Stimulated activated CD8-positive, alpha-beta memory T cell treated with anti-CD3 and anti-CD28 coated beads, Interleukin-15, amount 100 ng/mL, for 48 hours (primary cell): Measurements from ENCODE around the gene TAS1R2.

ENCODE experiments used
- DNase-seq, 2 donors: peaks; one replicate each; pipeline ENCODE4 v3.0.0-alpha.2; 2020; ENCODE audit warnings: low read depth in 2 of 2

TAS1R2 gene

DNA sequence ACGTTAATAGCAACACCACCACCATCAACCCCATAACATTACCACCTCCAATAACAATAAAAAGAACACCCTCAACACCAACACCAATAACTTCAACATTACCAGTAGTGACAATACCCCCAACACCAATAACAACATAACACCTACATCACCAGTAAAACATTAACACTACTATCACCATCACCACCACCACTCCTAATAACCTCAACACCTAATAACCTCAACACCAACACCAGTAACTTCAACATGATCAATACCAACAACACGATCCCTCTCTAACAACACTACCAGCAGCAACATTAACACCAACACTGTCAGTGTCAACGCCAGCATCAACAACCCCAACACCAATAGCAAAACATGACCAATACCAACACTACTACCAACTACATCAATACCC lies 57.2 kb downstream of the TAS1R2 start:
- DNase-seq = no peak

DNA sequence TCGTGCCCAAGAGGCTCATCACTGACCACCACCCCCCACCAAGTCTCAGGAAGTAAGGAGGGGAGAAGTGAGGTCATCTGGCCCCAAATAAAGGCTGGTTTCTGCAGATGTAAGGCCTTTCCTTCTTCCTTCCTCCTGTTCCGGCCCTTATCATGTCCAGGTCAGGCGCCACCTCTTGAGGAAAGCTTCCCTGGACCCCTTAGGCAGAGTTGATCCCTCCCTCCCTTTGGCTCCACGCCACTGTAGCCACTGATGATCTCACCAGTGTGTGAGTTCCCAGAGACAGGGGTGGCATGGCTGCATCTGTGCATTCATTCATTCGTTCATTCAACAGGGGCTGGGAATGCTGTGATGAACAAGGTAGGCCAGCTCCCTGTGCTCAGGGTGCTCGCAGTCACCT lies 59.2 kb downstream of the TAS1R2 start:
- DNase-seq = no peak

DNA sequence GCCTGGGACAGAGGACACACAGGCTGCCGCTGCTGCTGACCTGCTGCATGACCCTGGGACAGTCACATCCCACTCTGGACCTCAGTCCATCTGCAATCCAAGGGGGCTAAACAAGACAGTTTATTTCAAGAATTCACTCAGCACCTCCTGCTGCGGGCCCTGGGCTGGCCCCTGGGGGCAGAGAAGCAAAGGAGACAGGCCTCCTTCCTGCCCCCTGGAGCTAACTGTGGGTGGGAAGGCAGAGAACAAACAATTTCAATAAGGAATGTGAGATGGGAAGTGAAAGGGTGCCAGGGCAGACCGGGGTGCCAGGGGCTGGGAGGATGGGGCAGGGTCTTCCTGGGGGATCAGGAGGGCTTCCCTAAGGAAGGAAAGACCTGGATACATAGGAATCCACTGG lies 60.0 kb downstream of the TAS1R2 start:
- no peak for DNase-seq

DNA sequence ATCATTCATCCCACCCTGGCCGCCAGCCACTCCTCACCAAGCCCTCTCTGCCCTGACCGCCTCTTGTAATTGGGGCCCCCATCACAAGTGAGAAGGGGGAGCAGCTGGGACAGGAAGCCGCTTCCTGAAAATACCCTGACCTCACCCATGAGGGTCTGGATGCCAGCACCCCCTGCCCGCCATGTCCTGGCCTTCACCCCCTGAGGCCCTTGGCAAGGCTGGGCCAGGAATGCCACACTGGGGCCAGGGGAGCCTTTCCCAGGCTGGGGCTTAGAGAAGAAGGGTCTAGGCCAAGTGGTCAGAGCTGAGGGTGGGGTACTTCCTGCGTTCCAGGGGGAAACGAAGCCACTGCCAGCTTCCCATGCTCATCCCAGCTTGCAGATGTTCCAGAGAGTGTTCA lies 60.5 kb downstream of the TAS1R2 start:
- no peak for DNase-seq

DNA sequence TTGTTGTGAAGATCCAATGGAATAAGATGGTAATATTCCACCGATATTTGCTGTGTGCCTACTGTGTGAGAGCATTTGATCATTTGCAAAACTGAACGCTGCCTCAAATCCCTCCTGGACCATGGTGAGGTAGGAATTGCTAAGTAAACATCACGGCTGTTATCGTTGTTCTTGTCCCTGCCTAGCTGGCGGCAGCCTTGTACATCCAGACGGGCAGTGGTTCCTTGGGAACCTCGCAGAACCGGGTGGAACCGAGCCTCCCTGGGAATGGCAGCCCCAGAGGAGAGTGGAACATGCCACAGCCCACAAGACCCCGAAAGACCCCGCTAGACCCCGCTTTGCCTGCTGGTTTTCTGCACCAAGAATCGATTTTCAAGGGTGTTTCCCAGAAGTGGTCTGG lies 60.9 kb downstream of the TAS1R2 start:
- DNase-seq = no peak

DNA sequence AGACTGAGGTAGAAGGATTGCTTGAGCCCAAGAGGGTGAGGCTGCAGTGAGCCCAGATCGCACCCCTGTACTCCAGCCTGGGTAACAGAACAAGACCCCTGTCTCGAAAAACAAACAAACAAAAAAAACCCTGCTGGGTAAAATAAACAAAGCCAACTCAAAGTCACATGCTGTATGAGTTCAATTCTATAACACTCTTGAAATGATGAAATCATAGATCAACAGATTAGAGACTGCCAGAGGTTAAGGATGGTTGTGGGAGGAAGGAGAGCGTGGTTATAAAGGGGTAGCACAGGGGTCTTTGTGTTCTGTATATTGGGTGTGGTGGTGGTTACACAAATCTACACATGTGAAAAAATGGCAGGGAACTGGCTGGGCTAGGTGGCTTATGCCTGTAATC lies 62.5 kb downstream of the TAS1R2 start:
- DNase-seq = no peak

DNA sequence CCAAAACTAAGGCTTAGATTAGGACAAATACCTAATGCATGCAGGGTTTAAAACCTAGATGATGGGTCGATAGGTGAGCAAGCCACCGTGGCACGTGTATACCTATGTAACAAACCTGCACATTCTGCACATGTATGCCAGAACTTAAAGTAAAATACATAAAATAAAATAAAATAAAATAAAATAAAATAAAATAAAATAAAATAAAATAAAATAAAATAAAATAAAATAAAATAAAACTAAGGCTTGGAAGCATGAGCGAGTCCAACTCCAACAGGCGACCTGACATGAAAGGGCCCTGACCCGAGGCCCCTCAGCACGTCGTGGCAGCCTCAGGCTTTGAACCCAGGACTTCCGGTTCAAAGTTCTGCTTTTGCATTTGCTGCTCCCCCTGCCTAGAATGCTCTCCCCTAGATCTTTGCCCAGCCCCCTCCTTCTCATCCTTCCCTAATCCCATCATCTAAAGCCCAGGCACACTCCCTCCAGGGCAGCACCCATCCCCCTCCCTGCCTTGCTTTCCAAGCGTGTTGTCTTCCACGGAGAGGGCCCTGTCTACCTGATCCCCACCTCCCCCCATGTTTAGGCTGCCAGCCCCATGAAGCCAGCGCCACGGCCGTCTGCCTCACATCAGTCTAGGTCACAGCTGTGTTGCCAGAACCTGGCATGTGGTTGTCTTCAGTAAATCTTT lies 64.3 kb downstream of the TAS1R2 start:
- no peak for DNase-seq

DNA sequence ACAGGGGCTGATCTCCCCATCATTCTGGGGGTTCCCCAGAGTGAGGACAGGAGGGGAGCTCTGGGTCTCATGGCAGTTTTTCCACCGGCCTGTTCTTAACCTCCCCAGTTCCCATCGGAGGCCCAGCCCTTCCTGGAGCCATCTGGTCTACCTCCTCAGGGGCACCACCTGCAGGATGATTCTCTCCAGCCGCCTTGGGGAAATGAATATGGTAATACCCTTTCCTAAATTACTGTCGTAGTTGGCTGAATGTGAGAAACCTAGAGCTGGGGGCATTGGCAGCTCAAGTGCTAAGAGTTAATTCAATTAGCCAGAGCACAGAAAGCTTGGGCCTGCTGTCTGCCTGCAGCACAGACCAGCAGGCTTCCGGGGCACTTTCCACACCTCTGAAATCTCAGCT lies 64.9 kb downstream of the TAS1R2 start:
- DNase-seq = no peak

DNA sequence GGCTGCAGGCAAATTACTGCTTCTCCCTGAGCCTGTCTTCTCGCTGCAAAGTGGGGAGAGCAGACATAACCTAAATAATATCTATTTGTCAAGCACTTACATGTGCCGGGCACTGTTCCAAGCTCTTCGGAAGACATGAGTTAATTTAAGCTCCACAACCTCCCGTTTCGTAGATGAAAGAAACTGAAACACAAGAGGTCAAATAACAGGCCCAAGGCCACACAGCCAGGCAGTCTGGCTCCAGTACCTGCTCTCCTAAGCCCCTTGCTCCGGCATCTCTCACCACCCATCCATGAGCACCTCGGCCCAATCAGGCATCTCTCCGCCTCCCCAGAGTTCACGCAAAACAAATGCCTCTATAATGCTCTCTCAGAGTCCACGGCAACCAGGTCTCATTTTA lies 65.4 kb downstream of the TAS1R2 start:
- DNase-seq = no peak

DNA sequence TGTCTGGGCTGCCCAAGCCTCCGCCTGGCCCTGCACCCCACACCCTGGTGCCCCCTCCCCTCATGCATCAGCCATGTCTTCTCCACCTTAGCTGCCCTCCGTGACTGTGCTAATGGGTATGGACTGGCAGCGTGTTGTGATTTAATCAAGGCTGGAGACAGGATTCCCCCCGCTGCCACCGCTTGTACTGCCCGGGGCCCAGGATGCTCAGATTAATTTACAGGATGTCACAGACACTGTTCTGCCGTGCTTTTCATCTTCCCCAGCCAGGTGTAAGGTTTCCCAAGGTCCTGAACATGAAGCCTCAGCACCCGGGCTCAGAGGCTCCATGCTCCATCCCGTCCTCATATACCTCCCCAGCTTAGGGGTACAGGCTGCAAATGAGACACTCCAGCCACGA lies 66.3 kb downstream of the TAS1R2 start:
- DNase-seq = no peak

DNA sequence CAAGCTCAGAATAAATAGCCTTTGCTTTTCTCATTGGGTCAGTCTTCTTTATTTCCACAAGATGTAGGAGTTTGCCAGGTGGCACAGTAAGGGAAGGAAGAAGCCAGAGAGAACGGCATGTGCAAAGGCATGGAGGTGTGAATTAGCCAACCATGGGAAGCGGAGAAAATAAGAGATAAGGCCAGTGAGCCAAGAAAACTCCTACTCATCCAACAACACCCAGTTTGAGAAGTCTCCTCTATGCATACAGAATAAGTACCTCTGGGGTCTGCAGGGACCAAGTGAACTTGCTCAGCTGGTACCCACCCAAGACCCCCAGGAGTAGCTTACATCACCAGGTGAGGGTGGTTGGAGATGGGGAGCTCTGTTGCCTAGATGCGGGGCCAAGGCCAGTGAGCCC lies 66.7 kb downstream of the TAS1R2 start:
- DNase-seq = no peak
